Stimulated activated CD4-positive, alpha-beta T cell treated with anti-CD3 and anti-CD28 coated beads, TNF-alpha, amount 100 ng/mL, for 48 hours (primary cell): ENCODE results near the gene KCND1.

Source experiments
- DNase-seq, 3 donors: peaks; one replicate each; pipeline ENCODE4 v3.0.0-alpha.2; 2020; ENCODE audit warnings: low read depth in 3 of 3

The KCND1 gene

GRCh38 chrX:48938721-48939425, 32.8 kb downstream of the KCND1 start:
- DNase-seq = peak; percentile 52 to 74 (median 73)

DNA sequence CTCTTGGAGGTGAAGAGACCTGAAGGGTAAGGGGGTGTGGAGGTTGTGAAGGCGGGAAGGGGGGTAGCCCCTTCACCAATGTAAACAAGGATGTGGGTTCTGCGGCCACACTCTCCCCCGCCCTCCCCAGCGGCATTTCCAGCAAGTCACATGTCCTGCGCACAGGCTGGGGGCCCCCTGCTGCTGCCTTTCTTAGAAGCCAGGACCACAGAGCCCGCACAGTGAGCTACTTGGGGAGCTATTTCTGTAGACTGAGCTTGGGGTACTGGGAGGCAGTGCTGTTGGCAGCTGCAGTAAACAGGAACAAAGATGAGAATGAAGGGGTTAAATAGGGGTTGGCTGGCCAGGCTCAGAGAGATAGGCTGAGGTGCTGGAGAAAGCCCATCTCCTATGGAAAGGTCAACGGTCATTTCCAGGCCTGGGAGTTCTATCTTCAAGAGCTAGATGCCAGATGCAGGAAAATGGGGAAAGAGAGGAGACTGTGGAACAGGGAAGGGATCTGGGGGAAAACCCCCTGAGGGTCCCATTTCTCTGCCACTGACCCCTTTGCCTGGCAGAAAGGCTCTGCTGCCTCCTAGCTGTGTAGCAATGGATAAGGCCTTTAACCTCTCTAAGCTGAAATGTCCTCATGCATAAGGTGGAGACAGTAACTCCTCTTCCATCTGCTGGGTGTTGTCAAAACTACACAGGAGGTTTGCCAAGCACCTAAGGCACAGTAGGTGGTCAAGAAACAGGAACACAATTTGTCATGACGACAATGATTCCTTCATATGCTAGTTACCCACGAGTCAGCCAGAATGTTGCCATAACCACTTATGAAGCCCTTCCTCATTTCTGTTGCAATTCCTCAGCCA, 34.4 kb downstream of the KCND1 start:
- peak; percentile 79 to 88 (median 86) for DNase-seq

GRCh38 chrX:48936429-48937053, 35.1 kb downstream of the KCND1 start:
- DNase-seq = no peak

DNA sequence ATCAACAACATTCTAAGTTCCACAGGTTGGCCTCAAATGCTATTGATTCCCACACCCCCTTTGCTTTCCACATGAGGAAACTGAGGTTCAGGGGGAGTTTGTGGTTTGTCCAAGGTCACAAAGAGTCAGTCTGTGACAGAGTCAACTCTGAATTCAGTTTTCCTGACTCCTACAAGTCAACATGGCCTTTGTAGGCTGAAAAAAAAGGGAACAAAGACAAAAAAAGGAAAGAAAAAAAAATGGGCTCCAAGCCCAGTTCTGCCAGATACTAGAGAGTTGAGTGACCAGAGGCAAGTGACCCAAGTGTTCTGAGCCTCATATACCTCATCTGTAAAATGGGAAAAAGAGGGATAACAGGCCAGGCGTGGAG, 36.4 kb downstream of the KCND1 start:
- DNase-seq = no peak

- DNase-seq = no peak
Measured at GRCh38 chrX:48934581-48935300, 36.9 kb downstream of the KCND1 start.

DNA sequence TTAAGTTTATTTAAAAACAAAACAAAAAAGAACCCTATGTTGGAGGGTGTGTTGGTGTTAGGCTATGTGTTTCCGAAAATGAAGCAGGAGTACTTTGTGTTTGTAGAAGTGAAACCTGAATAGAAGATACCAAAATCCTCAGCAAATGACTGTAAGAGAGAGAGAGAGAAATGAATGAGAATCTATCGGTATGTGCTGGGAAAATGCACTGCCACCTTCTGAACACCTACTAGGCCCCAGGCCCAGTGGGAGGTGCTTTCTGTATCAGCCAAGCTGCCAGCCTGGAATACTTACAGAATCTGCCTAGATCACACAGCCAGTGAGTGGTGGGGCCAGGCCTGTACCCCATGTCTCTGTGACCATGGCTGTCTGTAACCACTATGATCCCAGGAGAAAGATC, 37.9 kb downstream of the KCND1 start:
- no peak for DNase-seq

GRCh38 chrX:48927736-48928382, 43.8 kb downstream of the KCND1 start:
- DNase-seq = no peak

- no peak for DNase-seq
Measured at GRCh38 chrX:48927123-48927522, 44.5 kb downstream of the KCND1 start.

GRCh38 chrX:48924270-48924669, 47.4 kb downstream of the KCND1 start:
- no peak for DNase-seq

- no peak for DNase-seq
Measured at GRCh38 chrX:48923771-48924170, 47.9 kb downstream of the KCND1 start.

- DNase-seq = no peak
Measured at GRCh38 chrX:48920718-48921104, 50.9 kb downstream of the KCND1 start.

- no peak for DNase-seq
Measured at GRCh38 chrX:48919947-48920717, 51.5 kb downstream of the KCND1 start.

DNA sequence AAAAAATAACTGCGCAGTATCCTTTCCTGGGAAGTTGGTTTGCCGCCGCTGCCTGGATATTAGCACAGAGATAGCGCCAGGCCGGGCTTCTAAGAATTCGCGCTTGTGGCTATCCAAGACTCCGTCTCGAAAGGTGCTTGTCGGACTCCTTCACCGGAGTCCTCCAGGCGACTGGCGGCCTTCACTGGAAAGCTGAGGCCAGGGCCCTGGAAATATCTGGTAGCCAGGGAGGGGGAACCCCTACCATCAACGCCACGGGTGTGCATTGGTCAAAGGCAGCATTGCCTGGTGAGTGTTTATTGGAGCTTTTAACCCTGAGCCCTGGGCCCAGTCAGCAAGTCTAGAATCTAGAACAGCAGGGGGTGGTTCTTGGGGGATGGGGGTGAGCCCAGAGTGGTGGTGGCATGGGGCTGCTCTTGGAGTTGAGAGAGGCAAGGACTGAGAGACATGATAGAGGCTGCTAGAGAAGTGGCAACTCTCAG, 52.2 kb downstream of the KCND1 start:
- peak in 1 of 3 donors; percentile 34 for DNase-seq

- peak; percentile 76 to 87 (median 77) for DNase-seq
Measured at GRCh38 chrX:48918643-48919340, 52.9 kb downstream of the KCND1 start, which contains the start of gene PIM2. PIM2 (minus strand) TSS chrX:48919024; CDS start chrX:48918834, 190 bp downstream.

DNA sequence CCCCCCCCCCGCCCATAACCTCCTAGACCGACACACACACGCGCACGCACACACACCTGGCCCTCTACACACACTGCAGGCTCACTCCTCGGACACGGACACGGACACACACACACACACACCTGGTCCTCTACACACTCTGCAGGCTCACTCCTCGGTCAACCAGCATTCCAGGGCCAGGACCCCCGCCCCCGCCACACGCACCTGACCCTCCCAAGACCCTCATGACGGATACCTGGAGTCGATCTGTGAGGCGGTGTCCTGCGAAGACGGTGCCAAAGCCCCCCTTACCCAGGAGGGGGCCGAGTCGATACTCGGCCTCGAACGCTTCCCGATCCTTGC, 53.4 kb downstream of the KCND1 start:
- no peak for DNase-seq

DNA sequence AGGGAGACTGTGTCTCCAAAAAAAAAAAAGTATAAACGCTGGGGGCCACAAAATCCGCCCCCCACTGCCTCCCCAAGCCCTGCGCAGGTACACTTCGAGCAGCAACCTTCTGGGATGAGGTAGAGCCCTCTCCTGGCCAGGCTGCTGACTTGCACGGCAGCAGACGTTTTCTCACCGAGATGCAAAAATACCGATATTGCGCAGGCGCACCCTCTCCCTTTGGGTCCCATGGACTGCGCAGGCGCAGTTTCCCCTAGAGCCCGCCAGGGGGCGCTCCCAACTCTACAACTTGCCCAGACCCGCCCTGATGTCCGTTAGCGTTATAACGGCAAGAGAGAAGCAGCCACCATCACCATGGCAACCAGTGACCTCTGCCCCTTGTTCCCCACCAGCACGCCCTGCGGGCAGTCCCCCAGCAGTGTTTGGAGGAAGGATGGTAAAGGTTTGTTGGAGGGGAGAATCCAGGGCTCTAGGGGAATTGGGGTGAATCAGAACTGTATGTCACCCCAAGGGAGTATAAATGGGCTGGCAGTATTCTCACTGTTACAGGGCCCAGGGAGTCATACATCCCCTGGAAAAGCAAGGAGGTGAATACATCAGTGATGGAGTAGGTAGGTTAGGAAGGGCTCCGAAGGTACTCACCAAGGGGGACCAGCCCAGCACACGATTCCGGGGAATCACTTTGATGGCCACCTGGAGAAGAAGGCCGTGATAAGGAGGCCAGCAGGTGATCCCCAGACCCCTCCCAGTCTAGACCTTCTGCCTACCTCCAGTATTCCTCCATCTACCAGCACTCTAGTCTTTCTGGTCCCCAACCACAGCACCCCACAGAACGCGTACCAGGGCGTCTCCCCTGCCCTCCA, 54.3 kb downstream of the KCND1 start:
- DNase-seq = peak; percentile 70 to 82 (median 73)

- no peak for DNase-seq
Measured at GRCh38 chrX:48914593-48915493, 56.8 kb downstream of the KCND1 start.
